ENCODE measurements around the gene HSD17B8. TPM values are rescaled to one million over a fixed set of nuclear protein-coding genes. Genes with fewer than 3 reads are reported as not detected.
A peak's percentile ranks its signal among the peaks of the same experiment; 100 is the strongest.

Gene HSD17B8
- total and polyA plus RNA-seq, 10 of the 15 experiments (the other 5 are each of a cell fraction or from before 2014, with no cell fraction given), result 3.1 to 54.3 (median 26.5) TPM

GRCh38 chr6:33248932-33249731 lies 44.7 kb downstream of the HSD17B8 start (continued):
- TF ChIP-seq REST (IDR thresholded peaks at IDR 0.05; ENCODE audit: low read depth, low read length), result no peak
- TF ChIP-seq RUNX3 (IDR thresholded peaks at IDR 0.05; ENCODE audit: low read length), result no peak; the same call in 1 of the 2 replicates
- no peak for TF ChIP-seq SIX5 (IDR thresholded peaks at IDR 0.05; ENCODE audit: low read depth, low read length, severe bottlenecking)
- peak in 1 of 2 experiments; percentile 21; a peak in 1 of 4 replicates for TF ChIP-seq SRF (IDR thresholded peaks at IDR 0.05; ENCODE audit: low read depth in 2 of 2, low read length in 2 of 2)
- TF ChIP-seq MTA2 (IDR thresholded peaks at IDR 0.05; ENCODE audit: low read depth), result 0 out of 2 replicates have a peak, but pooled peaks have one; percentile 30
- no peak for TF ChIP-seq ETV6 (conservative IDR thresholded peaks at IDR 0.05 in 1 of 2, IDR thresholded peaks at IDR 0.05 in 1 of 2; ENCODE audit: borderline replicate concordance in 1 of 2, low read depth in 1 of 2)
- peak; percentile 85; the same call in 1 of the 2 replicates for TF ChIP-seq PML (IDR thresholded peaks at IDR 0.05; ENCODE audit: low read length)
- no peak for TF ChIP-seq PAX8 (IDR thresholded peaks at IDR 0.05)
- no peak for TF ChIP-seq MYB (IDR thresholded peaks at IDR 0.05; ENCODE audit: borderline replicate concordance, low read depth, low read length)
- no peak for TF ChIP-seq RELA (IDR thresholded peaks at IDR 0.05; ENCODE audit: borderline replicate concordance, partially characterized antibody)
- TF ChIP-seq GABPA (IDR thresholded peaks at IDR 0.05; ENCODE audit: low read depth), result peak; percentile 70; the same call in 1 of the 2 replicates
- TF ChIP-seq TCF12 (IDR thresholded peaks at IDR 0.05; ENCODE audit: low read depth, low read length), result 0 out of 2 replicates have a peak, but pooled peaks have one; percentile 37
- TF ChIP-seq CBX5 (IDR thresholded peaks at IDR 0.05; ENCODE audit: low read depth), result no peak
- peak; percentile 50; the same call in 1 of the 2 replicates for TF ChIP-seq ELK1 (IDR thresholded peaks at IDR 0.05; ENCODE audit: low read depth, low read length)
- no peak for TF ChIP-seq NR2C2 (IDR thresholded peaks at IDR 0.05; ENCODE audit: borderline replicate concordance, control insufficient read depth, insufficient read length, low read depth)
- no peak for TF ChIP-seq ZNF384 (IDR thresholded peaks at IDR 0.05; ENCODE audit: borderline replicate concordance, low read depth, low read length)
- peak; percentile 6; the same call in 1 of the 2 replicates for TF ChIP-seq NFYA (IDR thresholded peaks at IDR 0.05; ENCODE audit: borderline replicate concordance, low read depth, low read length)
- TF ChIP-seq USF2 (IDR thresholded peaks at IDR 0.05; ENCODE audit: borderline replicate concordance, low read depth, low read length), result no peak
- no peak for TF ChIP-seq SUPT20H (IDR thresholded peaks at IDR 0.05; ENCODE audit: borderline replicate concordance, control insufficient read depth, low read depth, low read length)
- no peak for TF ChIP-seq MEF2A (IDR thresholded peaks at IDR 0.05; ENCODE audit: insufficient read depth, low read depth, low read length)
- TF ChIP-seq RCOR1 (conservative IDR thresholded peaks at IDR 0.05; ENCODE audit: low read depth, low read length), result no peak
- peak; percentile 66 for TF ChIP-seq MLLT1 (IDR thresholded peaks at IDR 0.05)
- no peak for TF ChIP-seq KDM1A (IDR thresholded peaks at IDR 0.05; ENCODE audit: borderline replicate concordance)
